Parathyroid adenoma (tissue), 2 donors: ENCODE data around the gene PLA1A.
"Not testable (repeated sequence)": the region's sequence is repeated elsewhere in the genome, so short reads cannot be mapped to it uniquely, and the experiment has no call there.

Experiments used
- H2AFZ ChIP-seq: fragments of 300-600 bp; sonication (generic); one replicate; pipeline ENCODE4 v1.7.0; 2017; ENCODE audit warnings: antibody characterized with exemption, mild to moderate bottlenecking
- H3K27ac ChIP-seq: fragments of 300-600 bp; sonication (generic); one replicate; pipeline ENCODE4 v1.7.0; 2017
- H3K27me3 ChIP-seq: fragments of 300-600 bp; sonication (generic); one replicate; pipeline ENCODE4 v1.7.0; 2017; ENCODE audit warnings: low read length; ENCODE audit not compliant: control insufficient read depth, insufficient read depth
- H3K36me3 ChIP-seq: fragments of 300-600 bp; sonication (generic); one replicate; pipeline ENCODE4 v1.7.0; 2017; ENCODE audit warnings: low read length; ENCODE audit not compliant: control insufficient read depth, insufficient read depth
- H3K4me1 ChIP-seq: fragments of 300-600 bp; sonication (generic); one replicate; pipeline ENCODE4 v1.7.0; 2017; ENCODE audit warnings: control low read depth
- H3K4me2 ChIP-seq: fragments of 300-600 bp; sonication (generic); one replicate; pipeline ENCODE4 v1.7.0; 2017; ENCODE audit warnings: low read length
- H3K4me3 ChIP-seq: fragments of 300-600 bp; sonication (generic); one replicate; pipeline ENCODE4 v1.7.0; 2017; ENCODE audit warnings: low read depth, low read length
- H3K79me2 ChIP-seq: fragments of 300-600 bp; sonication (generic); one replicate; pipeline ENCODE4 v1.7.0; 2017; ENCODE audit warnings: control low read depth
- H3K9ac ChIP-seq: fragments of 300-600 bp; sonication (generic); one replicate; pipeline ENCODE4 v1.7.0; 2017; ENCODE audit warnings: mild to moderate bottlenecking
- H3K9me3 ChIP-seq: fragments of 300-600 bp; sonication (generic); one replicate; pipeline ENCODE4 v1.7.0; 2017; ENCODE audit warnings: low read length; ENCODE audit not compliant: control insufficient read depth
- CTCF ChIP-seq: fragments of 300-600 bp; sonication (generic); IDR thresholded peaks from one replicate; pipeline ENCODE4 v1.7.0; 2017; ENCODE audit warnings: antibody characterized with exemption, mild to moderate bottlenecking
- donor health status: primary hyperparathyroidism.

The PLA1A gene

GRCh38 chr3:119597548-119598288 is at the start of gene PLA1A:
TSS of gene PLA1A (plus strand) at chr3:119597885. CDS start at chr3:119597914, 29 bp downstream.
- no peak within 1 kb of the TSS for H3K9ac ChIP-seq

GRCh38 chr3:119548341-119548740 is 49.3 kb upstream of the PLA1A start:
- TF ChIP-seq CTCF = no peak
- Histone ChIP-seq H2AFZ (no peak overlapping the region), H3K27ac (no peak overlapping the region), H3K4me3 (no peak overlapping the region), H3K27me3 (no peaks in the 10 kb centered on the region), H3K36me3 (no peaks in the 10 kb centered on the region), H3K4me2 (no peak overlapping the region), H3K79me2 (no peaks in the 10 kb centered on the region), H3K9me3 (no peaks in the 10 kb centered on the region), H3K9ac (no peak overlapping the region), H3K4me1 (no peaks in the 10 kb centered on the region)

More at GRCh38 chr3:119597548-119598288, at the start of gene PLA1A:
- Histone ChIP-seq H3K9me3 (no peaks in the 10 kb centered on the region), H3K4me2 (no peak within 1 kb of the TSS), H3K79me2 (no peaks in the 10 kb centered on the region), H3K27ac (peak within 1 kb of the TSS; percentile 67), H3K4me3 (no peak within 1 kb of the TSS), H3K4me1 (peaks cover 36% of the 10 kb centered on the region), H3K36me3 (no peaks in the 10 kb centered on the region), H3K27me3 (no peaks in the 10 kb centered on the region), H2AFZ (peak within 1 kb of the TSS; percentile 82)
- no peak for TF ChIP-seq CTCF

GRCh38 chr3:119550192-119550910 is 47.3 kb upstream of the PLA1A start:
- no peak for TF ChIP-seq CTCF
- Histone ChIP-seq H3K36me3 (no peaks in the 10 kb centered on the region), H3K4me3 (no peak overlapping the region), H3K9me3 (no peaks in the 10 kb centered on the region), H3K4me1 (no peaks in the 10 kb centered on the region), H3K4me2 (no peak overlapping the region), H3K27me3 (no peaks in the 10 kb centered on the region), H3K27ac (no peak overlapping the region), H3K79me2 (no peaks in the 10 kb centered on the region), H3K9ac (no peak overlapping the region), H2AFZ (no peak overlapping the region)

GRCh38 chr3:119551598-119551997 is 46.1 kb upstream of the PLA1A start:
- Histone ChIP-seq H3K4me3 (no peak overlapping the region), H2AFZ (no peak overlapping the region)
- no peak for TF ChIP-seq CTCF

GRCh38 chr3:119552928-119553327 is 44.8 kb upstream of the PLA1A start:
- not testable (repeated sequence) for H3K9ac ChIP-seq, H3K9me3 ChIP-seq, H3K4me2 ChIP-seq, H3K79me2 ChIP-seq, H2AFZ ChIP-seq, H3K4me1 ChIP-seq, H3K27ac ChIP-seq, H3K27me3 ChIP-seq, H3K36me3 ChIP-seq, H3K4me3 ChIP-seq

More at GRCh38 chr3:119551598-119551997, 46.1 kb upstream of the PLA1A start:
- Histone ChIP-seq H3K9me3 (no peaks in the 10 kb centered on the region), H3K79me2 (no peaks in the 10 kb centered on the region), H3K4me2 (no peak overlapping the region), H3K4me1 (no peaks in the 10 kb centered on the region), H3K36me3 (no peaks in the 10 kb centered on the region), H3K27me3 (no peaks in the 10 kb centered on the region), H3K27ac (no peak overlapping the region), H3K9ac (no peak overlapping the region)
